Spleen (tissue), 7 donors: ENCODE results near the gene GALNTL6.

ENCODE experiments used
- CTCF ChIP-seq, 11 experiments: fragments of 200-600 bp in 7 of 11; fragments of 450-650 bp in 4 of 11; sonication (generic) in 4 of 11; IDR thresholded peaks in 8 of 11; conservative IDR thresholded peaks in 3 of 11; 1 replicate in 7 of 11; 2 replicates in 4 of 11; pipeline versions ENCODE4 v1.4.0 to v1.8.0; 2016 to 2021; ENCODE audit warnings: antibody characterized with exemption in 11 of 11, inconsistent platforms in 4 of 11, mild to moderate bottlenecking in 1 of 11
- POLR2A ChIP-seq, 3 donors: fragments of 450-650 bp; IDR thresholded peaks; one replicate each; pipeline ENCODE4 v1.5.1; 2017; ENCODE audit warnings: antibody characterized with exemption in 3 of 3, mild to moderate bottlenecking in 1 of 3
- POLR2AphosphoS5 ChIP-seq, 3 donors: sonication (generic); formaldehyde crosslinking; IDR thresholded peaks; one replicate each; pipeline ENCODE4 v1.5.1; 2017; ENCODE audit warnings: antibody characterized with exemption in 3 of 3
- donor health status: DM: no; HTN: no; CAD: no; lungs with moderate emphysema.
- donor health status: DM: no; HTN: no; CAD: no.
- donor health status: DM: no; HTN: no; CAD: no.

DNA sequence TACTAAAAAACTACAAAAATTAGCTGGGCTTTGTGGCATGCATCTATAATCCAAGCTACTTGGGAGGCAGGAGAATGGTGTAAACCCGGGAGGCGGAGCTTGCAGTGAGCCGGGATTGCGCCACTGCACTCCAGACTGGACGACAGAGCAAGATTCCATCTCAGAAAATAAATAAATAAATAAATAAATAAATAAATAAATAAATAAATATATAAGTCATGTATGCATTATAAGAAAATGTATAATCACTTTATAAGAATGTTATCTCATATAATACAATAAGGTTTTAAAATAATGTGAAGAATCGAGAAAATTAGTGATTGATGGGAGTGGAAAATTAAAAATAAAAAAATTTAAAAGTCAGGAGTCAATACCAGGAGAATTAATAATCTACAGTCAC is 127.5 kb downstream of the GALNTL6 start:
- TF ChIP-seq POLR2AphosphoS5 (IDR thresholded peaks at IDR 0.05), result no peak
- no peak for TF ChIP-seq CTCF (IDR thresholded peaks at IDR 0.05 in 8 of 11, conservative IDR thresholded peaks at IDR 0.05 in 3 of 11)
- TF ChIP-seq POLR2A (IDR thresholded peaks at IDR 0.05), result no peak
